Measurements from ENCODE around the gene TESK2. TPM values are rescaled to one million over a fixed set of nuclear protein-coding genes. Genes with fewer than 3 reads are reported as not detected.

The TESK2 gene
- total RNA-seq, 1 donor from 2014 or later: 2.8 TPM

DNA sequence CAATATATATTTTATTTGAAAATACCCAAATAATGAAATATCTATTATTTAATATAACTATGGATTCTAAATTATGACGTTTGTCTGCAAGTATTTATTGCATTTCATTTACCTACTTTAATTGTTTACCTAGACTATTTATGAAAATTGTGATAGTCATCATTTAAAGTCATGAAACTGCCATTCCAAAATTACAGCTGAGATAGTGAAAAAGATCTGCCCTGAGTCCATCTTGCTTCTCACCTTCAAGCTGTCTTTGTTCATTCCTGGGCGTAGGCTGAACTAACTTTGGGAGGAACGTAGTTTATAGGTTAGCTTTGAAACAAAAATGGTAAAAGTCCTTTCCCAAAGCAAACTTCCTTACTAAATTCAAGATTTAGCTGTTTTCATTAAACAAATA, 176.7 kb downstream of the TESK2 start:
- DNase-seq (ENCODE audit: low spot score): no peak

- no peak for DNase-seq (ENCODE audit: low spot score)
Measured at GRCh38 chr1:45306905-45307304, 184.1 kb downstream of the TESK2 start.

GRCh38 chr1:45306319-45306718, 184.6 kb downstream of the TESK2 start:
- DNase-seq (ENCODE audit: low spot score): peak; percentile 18

GRCh38 chr1:45305231-45305630, 185.7 kb downstream of the TESK2 start:
- peak; percentile 55 for DNase-seq (ENCODE audit: low spot score)

DNA sequence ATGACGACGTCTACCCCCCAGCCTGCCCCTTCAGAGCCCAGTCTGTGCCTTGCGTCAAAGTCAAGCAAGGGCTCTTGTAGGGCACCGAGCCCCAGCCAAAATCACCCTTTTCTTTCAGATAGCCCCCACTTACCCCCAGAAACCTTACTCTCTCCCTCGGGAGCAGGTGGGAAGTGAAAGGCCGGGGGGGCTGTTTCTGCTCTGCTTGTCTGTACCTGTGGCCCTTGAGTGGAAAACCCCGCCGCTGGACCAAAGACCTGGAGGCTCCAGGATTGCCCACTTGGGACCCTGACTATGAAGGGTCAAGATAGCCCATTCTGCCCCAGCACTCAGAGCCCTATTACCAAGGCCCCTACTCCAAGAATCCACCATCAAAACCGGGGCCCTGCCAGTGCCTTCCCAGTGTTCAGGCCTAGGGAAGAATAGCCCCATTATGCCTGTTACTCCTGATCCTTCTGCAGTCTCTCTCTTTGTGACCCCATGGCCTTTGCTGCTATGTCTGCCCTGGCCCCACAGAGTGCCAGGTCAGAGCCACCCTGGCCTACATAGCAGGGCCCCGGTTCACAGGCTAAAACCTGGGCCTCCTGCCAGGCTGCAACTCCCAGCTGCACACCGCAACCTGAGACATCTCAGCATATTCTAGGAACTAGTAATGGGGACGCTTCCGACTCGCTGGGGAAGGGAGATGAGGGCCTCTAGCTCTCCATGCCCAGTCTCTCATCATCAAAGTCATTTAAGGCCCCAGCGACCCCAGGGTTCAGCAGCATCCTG, 186.5 kb downstream of the TESK2 start:
- DNase-seq (ENCODE audit: low spot score): peak; percentile 87

GRCh38 chr1:45303520-45304310, 187.2 kb downstream of the TESK2 start:
- DNase-seq (ENCODE audit: low spot score): peak; percentile 99

GRCh38 chr1:45302505-45303150, 188.3 kb downstream of the TESK2 start:
- peak; percentile 33 for DNase-seq (ENCODE audit: low spot score)

DNA sequence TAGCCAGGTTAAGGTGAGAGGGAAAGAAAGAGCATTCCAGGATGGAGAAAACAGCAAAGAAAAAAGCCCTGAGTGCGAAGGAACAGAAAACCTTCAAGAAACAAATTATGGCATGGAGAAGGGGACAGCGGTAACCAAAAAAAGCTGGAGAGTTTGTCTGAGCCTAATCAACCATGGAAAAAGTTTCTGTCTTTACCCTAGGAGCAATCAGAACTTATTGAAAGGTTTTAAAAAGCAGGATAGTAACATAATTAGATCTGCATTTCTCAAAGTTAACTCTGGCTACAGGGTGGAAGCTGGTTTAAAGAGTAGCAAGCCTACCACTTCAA, 190.3 kb downstream of the TESK2 start:
- no peak for DNase-seq (ENCODE audit: low spot score)

- DNase-seq (ENCODE audit: low spot score): peak; percentile 47
Measured at GRCh38 chr1:45299981-45300668, 190.8 kb downstream of the TESK2 start.

- DNase-seq (ENCODE audit: low spot score): peak; percentile 59
Measured at GRCh38 chr1:45299296-45299695, 191.7 kb downstream of the TESK2 start.

DNA sequence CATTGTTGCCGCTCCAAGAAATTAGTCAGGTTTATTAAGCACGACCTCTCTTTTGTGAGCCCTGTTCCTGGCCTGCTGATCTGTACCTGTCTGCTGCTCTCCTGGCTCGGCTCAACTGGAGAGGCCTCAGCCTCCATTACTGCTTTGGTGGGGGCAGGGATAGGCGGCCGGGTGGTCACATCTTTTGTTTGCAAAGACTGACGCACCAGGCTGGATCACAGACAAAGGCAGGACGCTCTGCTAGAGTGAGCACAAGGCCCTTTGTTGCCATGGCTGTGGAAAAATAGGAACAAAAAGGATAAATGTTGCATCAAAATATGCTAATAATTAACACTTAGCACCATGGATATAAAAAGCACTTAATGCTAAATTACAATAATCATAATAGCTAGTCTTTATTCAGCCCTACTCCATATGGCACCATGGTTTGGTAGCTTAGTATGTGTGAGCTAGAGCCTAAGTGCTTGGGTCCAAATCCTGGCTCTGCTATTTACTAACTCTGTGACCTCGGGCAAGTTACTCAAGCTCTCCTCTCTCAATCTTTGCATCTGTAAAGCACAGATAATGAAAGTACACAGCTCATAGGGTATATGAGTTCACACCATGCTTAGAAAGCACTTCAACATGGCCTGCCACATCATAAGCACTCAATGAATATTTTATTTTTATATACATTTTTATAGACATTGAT, 193.2 kb downstream of the TESK2 start:
- DNase-seq (ENCODE audit: low spot score): peak; percentile 35

Other genes with a start within 250 kb of the TESK2 start
- gene HPDL, start 164.3 kb downstream of the TESK2 start, total RNA-seq: 1.00 TPM
- gene TOE1, start 151.0 kb downstream of the TESK2 start, total RNA-seq: 7.2 TPM
- 14.4 TPM for gene MUTYH, start 150.7 kb downstream of the TESK2 start, total RNA-seq
- 2.4 TPM for gene CCDC163, start 8.9 kb upstream of the TESK2 start, total RNA-seq
- 6.0 TPM for gene MMACHC, start 9.1 kb upstream of the TESK2 start, total RNA-seq
- gene PRDX1, start 30.7 kb upstream of the TESK2 start, total RNA-seq: 495 TPM
- 132 TPM for gene AKR1A1, start 59.7 kb upstream of the TESK2 start, total RNA-seq
- gene NASP, start 92.9 kb upstream of the TESK2 start, total RNA-seq: 57.6 TPM
- gene CCDC17, start 132.9 kb upstream of the TESK2 start, total RNA-seq: 2.4 TPM
- gene GPBP1L1, start 195.4 kb upstream of the TESK2 start, total RNA-seq: 80.2 TPM
- 17.0 TPM for gene TMEM69, start 197.0 kb upstream of the TESK2 start, total RNA-seq